CD4-positive, alpha-beta T cell treated with Interleukin-1 beta for 1 hour (primary cell): Measurements from ENCODE around the gene USF2.

Experiments used
- DNase-seq, 2 donors: peaks; one replicate each; pipeline ENCODE4 v3.0.0-alpha.2; 2020 to 2022

USF2 gene

GRCh38 chr19:35246466-35247092 lies 22.2 kb upstream of the USF2 start:
- DNase-seq, result no peak

- DNase-seq, result peak; percentile 65 to 70
Measured at GRCh38 chr19:35247526-35248309, 21.0 kb upstream of the USF2 start.

- peak; percentile 83 to 84 for DNase-seq
Measured at GRCh38 chr19:35248310-35249145, 20.2 kb upstream of the USF2 start, which contains the start of gene LSR. TSS of gene LSR (plus strand) at chr19:35249002. CDS start at chr19:35249023, 21 bp downstream.

GRCh38 chr19:35249146-35249847 lies 19.5 kb upstream of the USF2 start:
- no peak for DNase-seq

- DNase-seq, result no peak
Measured at GRCh38 chr19:35249848-35250711, 18.7 kb upstream of the USF2 start.

- no peak for DNase-seq
Measured at GRCh38 chr19:35251456-35251855, 17.3 kb upstream of the USF2 start.

GRCh38 chr19:35253316-35254286 lies 15.2 kb upstream of the USF2 start:
- DNase-seq, result no peak

GRCh38 chr19:35254341-35255297 lies 14.1 kb upstream of the USF2 start:
- no peak for DNase-seq

GRCh38 chr19:35256566-35256965 lies 12.2 kb upstream of the USF2 start:
- DNase-seq, result no peak

GRCh38 chr19:35257113-35257461 lies 11.7 kb upstream of the USF2 start:
- DNase-seq, result no peak

GRCh38 chr19:35260694-35261304 lies 8.0 kb upstream of the USF2 start:
- DNase-seq, result no peak

- DNase-seq, result no peak
Measured at GRCh38 chr19:35261356-35262100, 7.2 kb upstream of the USF2 start.

GRCh38 chr19:35262101-35262761 lies 6.5 kb upstream of the USF2 start:
- no peak for DNase-seq

- DNase-seq, result no peak
Measured at GRCh38 chr19:35264268-35265125, 4.3 kb upstream of the USF2 start.

GRCh38 chr19:35265126-35265899 lies 3.4 kb upstream of the USF2 start:
- DNase-seq, result no peak
